Activated CD4-positive, alpha-beta T cell treated with anti-CD3 and anti-CD28 coated beads for 36 hours (primary cell): ENCODE results near the gene GLYATL2. TPM values are rescaled to one million over a fixed set of nuclear protein-coding genes. Genes with fewer than 3 reads are reported as not detected.

Experiments
- ATAC-seq: fragments of 200-7000 bp; cut with Tn5 transposase; one replicate; pipeline ENCODE4 v1.10.0; 2021; ENCODE audit warnings: mild to moderate bottlenecking, moderate library complexity
- CTCF ChIA-PET: fragments of 350-600 bp; sonication (Branson Sonifier 250); formaldehyde crosslinking; loops from one replicate; lab custom pipeline; 2021; ENCODE audit warnings: antibody characterized with exemption; lab: Charles Lee
- POLR2A ChIA-PET: fragments of 350-600 bp; sonication (Branson Sonifier 250); formaldehyde crosslinking; loops from one replicate; lab custom pipeline; 2021; ENCODE audit warnings: antibody characterized with exemption, inconsistent platforms; lab: Charles Lee
- DNase-seq: peaks from one replicate; pipeline ENCODE4 v3.0.0-alpha.2; 2020
- H3K27ac Mint-ChIP-seq: one replicate; pipeline ENCODE4 v1.8.0; 2021; ENCODE audit warnings: mixed read lengths
- H3K27me3 Mint-ChIP-seq: one replicate; pipeline ENCODE4 v1.8.0; 2021; ENCODE audit warnings: mixed read lengths
- H3K36me3 Mint-ChIP-seq: one replicate; pipeline ENCODE4 v1.8.0; 2021; ENCODE audit warnings: low read depth, mixed read lengths
- H3K4me1 Mint-ChIP-seq: one replicate; pipeline ENCODE4 v1.8.0; 2021; ENCODE audit warnings: mixed read lengths
- H3K4me3 Mint-ChIP-seq: one replicate; pipeline ENCODE4 v1.8.0; 2021; ENCODE audit warnings: mild to moderate bottlenecking, moderate library complexity, mixed read lengths
- H3K9me3 Mint-ChIP-seq: one replicate; pipeline ENCODE4 v1.8.0; 2021; ENCODE audit warnings: low read depth, mixed read lengths
- intact Hi-C, 2 experiments: fragments of 100-400 bp; cut with DNase I in 1 of 2; cut with micrococcal nuclease in 1 of 2; formaldehyde crosslinking; loops; one replicate each; pipeline versions ENCODE4 v1.14.2 to v1.15.1; 2022 to 2024; cut with DNase I, micrococcal nuclease
- total RNA-seq, 2 experiments: library from RNA; stranded (reverse); gene quantifications; one replicate each; pipeline ENCODE4 v1.2.3, GENCODE V29; 2021

GLYATL2 gene
- total RNA-seq, 2 experiments from 2014 or later, result not detected

DNA sequence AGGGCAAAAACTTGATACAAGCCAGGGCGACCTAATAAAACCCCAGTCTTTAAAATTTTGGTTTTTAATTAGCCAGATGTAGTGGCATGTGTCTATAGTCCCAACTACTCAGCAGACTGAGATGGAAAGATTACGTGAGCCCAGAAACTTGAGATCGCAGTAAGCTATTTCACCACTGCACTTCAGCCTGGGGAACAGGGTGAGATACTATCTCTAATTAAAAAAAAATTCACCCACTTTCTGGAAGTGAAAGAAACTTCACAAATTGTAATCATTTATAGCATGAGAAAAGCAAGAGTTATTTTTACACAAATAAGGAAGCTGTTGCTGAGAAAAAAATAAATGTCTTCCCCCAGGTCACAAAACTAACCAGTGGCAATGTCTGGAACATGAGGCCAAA lies 882 bp upstream of the GLYATL2 start:
- ChIA-PET CTCF (interaction anchor here (0.7 kb wide), 1 partner anchor 13 kb away, joined by 3 read pairs; no protein-coding TSS in a partner anchor), POLR2A (no interaction called here)
- Mint-ChIP-seq H3K9me3 (no peaks in the 10 kb centered on the region), H3K27ac (no peak overlapping the region), H3K4me1 (no peaks in the 10 kb centered on the region), H3K4me3 (no peak overlapping the region), H3K36me3 (no peaks in the 10 kb centered on the region), H3K27me3 (peaks cover 16% of the 10 kb centered on the region)
- intact Hi-C loops, result no loop called here
- ATAC-seq (no peak), DNase-seq (no peak)

DNA sequence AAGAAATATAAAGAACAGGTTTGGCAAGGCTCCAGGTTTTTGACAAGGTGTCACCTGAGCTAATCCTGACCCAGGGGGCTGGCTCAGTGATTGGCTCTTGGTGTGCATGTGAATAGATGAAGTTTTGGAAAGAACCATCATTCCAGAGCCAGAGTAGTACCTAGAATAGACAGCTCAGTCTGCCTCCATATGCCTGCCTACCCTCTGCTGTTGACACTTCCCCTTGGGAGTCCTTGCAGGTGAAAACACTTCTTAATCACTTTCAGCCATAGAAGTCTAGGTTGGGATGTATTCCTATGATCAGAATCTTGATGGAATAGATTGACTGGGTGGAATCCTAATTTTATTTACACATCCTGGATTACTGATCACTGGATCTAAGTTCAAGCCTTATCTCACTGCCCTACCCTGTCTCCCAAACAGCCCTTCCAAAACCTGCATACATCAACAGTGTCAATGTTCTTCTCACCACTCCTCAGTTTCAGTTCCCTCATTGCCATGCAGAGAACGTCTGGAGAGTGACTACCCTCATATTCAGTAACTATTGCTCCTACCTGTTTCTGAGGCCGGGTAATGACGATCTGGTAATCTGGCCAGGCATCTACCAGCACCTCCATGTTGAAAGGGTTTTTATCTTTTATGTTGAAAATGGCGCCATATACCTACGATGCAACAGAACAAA lies 6.7 kb downstream of the GLYATL2 start:
- CTCF ChIA-PET, result interaction anchor here (0.6 kb wide), 1 partner anchor 144 kb away, joined by 3 read pairs; no protein-coding TSS in a partner anchor

DNA sequence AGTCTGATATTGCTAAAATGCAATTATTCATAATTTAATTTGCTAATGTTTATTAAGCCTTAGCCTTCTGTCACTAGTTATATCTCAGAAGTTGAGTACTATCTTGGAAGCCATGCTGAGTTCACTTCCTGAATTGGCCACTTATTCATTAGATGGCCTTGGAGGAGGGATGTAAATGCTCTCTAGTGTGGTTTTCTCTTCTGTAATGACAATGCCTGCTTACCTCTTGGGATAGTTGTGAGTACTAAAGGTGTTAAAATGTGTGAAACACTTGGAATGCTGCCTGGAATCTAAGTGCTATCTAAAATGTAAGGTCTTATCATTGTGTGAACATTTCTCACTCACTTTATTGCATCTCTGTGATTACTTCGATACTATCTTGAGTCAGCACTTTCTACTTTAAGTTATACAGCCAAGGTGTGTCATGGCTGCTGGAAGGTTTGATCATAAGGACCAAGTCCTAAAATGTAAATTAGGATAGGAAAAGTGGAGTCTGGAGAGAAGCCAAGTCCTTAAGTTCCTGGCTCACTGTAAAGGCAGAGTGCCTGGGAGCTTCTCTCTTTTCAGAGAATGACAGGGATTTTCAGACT lies 12.4 kb downstream of the GLYATL2 start:
- no peaks in the 10 kb centered on the region for H3K4me1 Mint-ChIP-seq
- DNase-seq, result no peak
- intact Hi-C loops, result no loop called here
- H3K9me3 Mint-ChIP-seq, result no peaks in the 10 kb centered on the region
- no peak overlapping the region for H3K27ac Mint-ChIP-seq
- POLR2A ChIA-PET, result no interaction called here
- ATAC-seq, result no peak
- no peaks in the 10 kb centered on the region for H3K36me3 Mint-ChIP-seq
- H3K4me3 Mint-ChIP-seq, result no peak overlapping the region
- H3K27me3 Mint-ChIP-seq, result peaks cover 17% of the 10 kb centered on the region
- CTCF ChIA-PET, result no interaction called here

More for the DNA sequence above, 6.7 kb downstream of the GLYATL2 start:
- Mint-ChIP-seq H3K4me3 (no peak overlapping the region), H3K27ac (no peak overlapping the region), H3K36me3 (no peaks in the 10 kb centered on the region), H3K4me1 (no peaks in the 10 kb centered on the region), H3K9me3 (no peaks in the 10 kb centered on the region), H3K27me3 (peaks cover 19% of the 10 kb centered on the region)
- ATAC-seq (no peak), DNase-seq (no peak)
- POLR2A ChIA-PET, result no interaction called here
- intact Hi-C loops, result no loop called here

DNA sequence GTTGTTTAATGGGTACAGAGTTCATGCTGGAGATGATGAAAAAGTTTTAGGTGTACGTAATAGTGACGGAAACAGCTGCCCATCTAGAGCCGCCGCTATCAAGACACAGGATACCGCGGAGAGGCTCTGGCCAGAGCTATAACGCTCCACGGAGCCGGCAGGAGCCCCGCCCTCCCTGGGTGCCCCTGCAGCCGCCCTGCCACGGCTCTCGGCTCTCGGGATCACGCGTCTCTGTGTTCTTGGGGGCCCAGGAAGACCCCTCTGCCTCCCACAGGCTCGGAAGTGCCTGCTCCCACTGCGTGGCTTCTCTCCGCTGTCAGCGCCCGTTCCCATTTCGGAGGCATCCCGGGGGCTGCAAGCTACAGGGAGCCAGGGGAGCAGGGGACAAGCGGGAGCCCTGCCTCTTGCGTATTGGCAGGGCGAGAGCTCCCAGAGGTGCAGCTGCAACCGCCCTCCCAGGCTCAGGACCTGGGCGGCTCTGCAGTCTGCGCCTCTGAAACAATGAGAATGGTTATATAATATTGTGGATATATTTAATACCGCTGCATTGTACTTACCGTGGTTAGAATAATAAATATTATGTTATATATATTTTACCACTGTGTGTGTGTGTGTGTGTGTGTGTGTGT lies 13.7 kb downstream of the GLYATL2 start:
- Mint-ChIP-seq H3K27ac (no peak overlapping the region), H3K27me3 (peaks cover 17% of the 10 kb centered on the region), H3K4me3 (no peak overlapping the region), H3K4me1 (no peaks in the 10 kb centered on the region), H3K9me3 (no peaks in the 10 kb centered on the region), H3K36me3 (no peaks in the 10 kb centered on the region)
- ChIA-PET POLR2A (no interaction called here), CTCF (interaction anchor here (0.8 kb wide), 1 partner anchor 16 kb away, joined by 3 read pairs; no protein-coding TSS in a partner anchor)
- no peak for DNase-seq
- ATAC-seq, result no peak
- intact Hi-C loops, result no loop called here

DNA sequence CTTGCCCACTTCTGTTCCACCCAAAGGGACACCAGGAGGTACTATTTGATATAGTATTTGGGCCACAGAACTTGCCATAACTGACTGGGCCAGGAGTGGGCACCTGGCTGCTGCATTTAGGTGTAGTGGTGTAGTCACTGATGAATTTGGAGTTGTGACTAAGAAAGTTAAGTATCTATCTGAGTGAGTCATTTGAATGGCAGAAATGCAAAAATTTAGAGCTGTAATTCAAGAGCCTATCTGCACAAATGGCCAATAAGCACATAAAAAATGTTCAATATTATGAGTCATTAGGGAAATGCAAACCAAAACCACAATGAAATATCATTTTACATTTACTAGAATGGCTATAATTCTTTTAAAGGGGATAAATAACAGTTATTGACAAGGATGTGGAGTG lies 14.7 kb downstream of the GLYATL2 start:
- ChIA-PET POLR2A (interaction anchor here (0.5 kb wide), 1 partner anchor 13 kb away, joined by 3 read pairs; no protein-coding TSS in a partner anchor), CTCF (interaction anchor here (0.6 to 1.2 kb wide), 2 partner anchors 56 to 1262 kb away, joined by 3 read pairs; partner anchors contain the start of gene UBE2L6)
- Mint-ChIP-seq H3K27ac (no peak overlapping the region), H3K27me3 (peaks cover 18% of the 10 kb centered on the region), H3K36me3 (no peaks in the 10 kb centered on the region), H3K4me3 (no peak overlapping the region), H3K9me3 (no peaks in the 10 kb centered on the region), H3K4me1 (no peaks in the 10 kb centered on the region)
- intact Hi-C loops, result no loop called here
- no peak for DNase-seq
- peak; percentile 64 for ATAC-seq

DNA sequence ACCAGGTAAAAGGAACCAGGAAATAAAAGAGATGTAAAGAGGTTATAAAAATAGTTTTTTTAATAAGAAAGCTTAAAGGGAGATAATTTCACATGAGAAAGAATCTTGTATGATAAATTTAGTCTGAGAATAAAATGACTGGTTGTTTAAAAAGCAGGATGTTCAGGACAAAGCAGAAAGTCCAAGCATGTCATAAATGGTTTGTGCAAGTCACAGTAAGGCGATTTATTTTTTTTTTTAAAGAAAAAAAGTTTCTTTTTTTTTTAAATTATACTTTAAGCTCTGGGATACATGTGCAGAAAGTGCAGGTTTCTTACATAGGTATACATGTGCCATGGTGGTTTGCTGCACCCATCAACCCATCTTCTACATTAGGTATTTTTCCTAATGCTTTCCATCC lies 30.8 kb downstream of the GLYATL2 start:
- H3K36me3 Mint-ChIP-seq, result peaks cover 5% of the 10 kb centered on the region

DNA sequence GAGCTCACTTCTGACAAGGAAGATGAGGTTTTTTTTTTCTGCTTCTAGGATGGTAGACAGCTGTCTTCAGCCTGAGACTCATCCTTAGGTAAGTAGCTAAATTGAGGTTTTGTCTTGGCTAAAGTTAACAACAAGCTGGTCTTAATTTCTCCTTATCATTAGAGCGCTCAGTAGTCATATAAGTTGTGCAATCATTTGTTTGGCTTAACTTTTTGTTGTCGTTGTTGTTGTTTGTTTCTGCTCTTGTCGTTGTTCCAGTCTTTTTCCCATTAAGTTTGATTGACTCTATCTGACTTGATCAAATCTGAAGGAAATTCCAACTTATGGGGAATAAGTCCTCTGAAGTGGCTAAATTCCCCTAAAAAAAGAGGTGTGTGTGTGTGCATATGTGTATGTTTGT lies 33.0 kb downstream of the GLYATL2 start:
- Mint-ChIP-seq H3K4me1 (no peaks in the 10 kb centered on the region), H3K4me3 (no peak overlapping the region), H3K9me3 (peaks cover 9% of the 10 kb centered on the region), H3K36me3 (peaks cover 5% of the 10 kb centered on the region), H3K27ac (no peak overlapping the region), H3K27me3 (peaks cover 16% of the 10 kb centered on the region)
- ATAC-seq (no peak), DNase-seq (no peak)
- CTCF ChIA-PET, result no interaction called here
- intact Hi-C loops, result no loop called here
- POLR2A ChIA-PET, result no interaction called here

More for the DNA sequence above, 30.8 kb downstream of the GLYATL2 start:
- no peaks in the 10 kb centered on the region for H3K4me1 Mint-ChIP-seq
- H3K27me3 Mint-ChIP-seq, result peaks cover 20% of the 10 kb centered on the region
- ChIA-PET CTCF (interaction anchor here (1.8 kb wide), 1 partner anchor 26 kb away, joined by 3 read pairs; no protein-coding TSS in a partner anchor), POLR2A (no interaction called here)
- intact Hi-C loops, result no loop called here
- no peak overlapping the region for H3K4me3 Mint-ChIP-seq
- H3K27ac Mint-ChIP-seq, result no peak overlapping the region
- ATAC-seq (no peak), DNase-seq (no peak)
- peaks cover 11% of the 10 kb centered on the region for H3K9me3 Mint-ChIP-seq

DNA sequence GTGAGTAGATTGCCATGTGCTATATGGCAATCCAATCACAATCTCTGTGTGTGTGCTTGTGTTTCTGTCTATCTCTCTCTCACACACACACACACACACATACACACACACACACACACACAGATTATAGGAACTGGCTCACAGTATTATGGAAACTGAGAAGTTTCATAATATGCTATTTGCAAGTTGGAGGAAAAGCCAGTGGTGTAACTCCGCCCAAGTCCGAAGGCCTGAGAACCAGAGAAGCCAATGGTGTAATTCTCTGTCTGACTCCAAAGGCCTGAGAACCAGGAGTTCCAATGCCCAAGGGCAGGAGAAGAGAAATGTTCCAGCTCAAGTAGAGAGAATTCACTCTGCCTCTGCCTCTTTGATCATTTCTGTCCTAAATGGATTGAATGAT lies 37.2 kb downstream of the GLYATL2 start:
- DNase-seq (no peak), ATAC-seq (no peak)
- Mint-ChIP-seq H3K27me3 (peaks cover 14% of the 10 kb centered on the region), H3K4me3 (no peak overlapping the region), H3K36me3 (no peaks in the 10 kb centered on the region), H3K4me1 (no peaks in the 10 kb centered on the region), H3K9me3 (peaks cover under 1% of the 10 kb centered on the region), H3K27ac (no peak overlapping the region)
- intact Hi-C loops, result no loop called here
- POLR2A ChIA-PET, result no interaction called here
- CTCF ChIA-PET, result interaction anchor here (0.6 kb wide), 1 partner anchor 59 kb away, joined by 3 read pairs; no protein-coding TSS in a partner anchor

DNA sequence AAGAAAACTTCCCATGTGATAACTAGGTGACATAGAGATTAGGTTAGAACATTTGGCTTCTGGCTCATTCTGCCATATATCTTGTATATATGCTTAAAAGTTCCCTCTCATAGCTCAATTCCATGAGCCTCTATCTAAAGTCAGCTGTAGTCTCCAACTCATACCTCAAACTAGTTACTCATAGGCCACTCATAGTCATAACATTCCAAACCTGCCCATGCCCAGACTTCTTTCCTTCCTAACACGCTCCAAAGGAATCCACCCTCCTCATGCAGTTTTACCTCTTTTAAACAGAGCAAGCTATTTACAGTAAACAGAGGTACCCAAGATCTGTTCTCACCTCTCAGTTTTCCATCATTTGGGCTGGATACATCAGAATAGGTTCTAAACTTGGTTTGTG lies 39.4 kb downstream of the GLYATL2 start:
- no peak for DNase-seq
- intact Hi-C loops, result no loop called here
- peaks cover 5% of the 10 kb centered on the region for H3K9me3 Mint-ChIP-seq
- H3K4me1 Mint-ChIP-seq, result no peaks in the 10 kb centered on the region
- peaks cover 14% of the 10 kb centered on the region for H3K27me3 Mint-ChIP-seq
- ATAC-seq, result no peak
- H3K27ac Mint-ChIP-seq, result no peak overlapping the region
- H3K36me3 Mint-ChIP-seq, result no peaks in the 10 kb centered on the region
- ChIA-PET CTCF (no interaction called here), POLR2A (no interaction called here)
- no peak overlapping the region for H3K4me3 Mint-ChIP-seq

DNA sequence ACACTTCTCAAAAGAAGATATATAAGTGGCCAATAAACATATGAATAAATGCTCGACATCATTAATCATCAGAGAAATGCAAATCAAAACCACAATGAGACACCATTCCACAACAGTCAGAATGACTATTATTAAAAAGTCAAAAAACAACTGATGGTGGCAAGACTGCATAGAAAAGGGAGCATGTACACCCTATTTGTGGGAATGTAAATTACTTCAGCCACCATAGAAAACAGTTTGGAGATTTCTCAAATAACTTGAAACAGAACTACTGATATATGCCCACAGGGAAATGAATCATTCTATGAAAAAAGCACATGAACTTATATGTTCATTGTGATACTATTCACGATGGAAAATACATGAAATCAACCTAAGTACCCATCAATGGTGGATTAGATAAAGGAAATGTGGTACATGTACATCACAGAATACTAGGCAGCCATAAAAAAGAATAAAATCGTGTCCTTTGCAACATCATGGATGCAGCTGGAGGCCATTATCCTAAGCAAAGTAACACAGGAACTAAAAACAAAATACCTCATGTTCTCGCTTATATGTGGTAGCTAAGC lies 42.4 kb downstream of the GLYATL2 start:
- DNase-seq (no peak), ATAC-seq (peak; percentile 60)
- Mint-ChIP-seq H3K36me3 (no peaks in the 10 kb centered on the region), H3K4me3 (no peak overlapping the region), H3K27ac (no peak overlapping the region), H3K9me3 (peaks cover 5% of the 10 kb centered on the region), H3K27me3 (peaks cover 13% of the 10 kb centered on the region), H3K4me1 (no peaks in the 10 kb centered on the region)
- POLR2A ChIA-PET, result no interaction called here
- intact Hi-C loops, result no loop called here
- CTCF ChIA-PET, result no interaction called here

DNA sequence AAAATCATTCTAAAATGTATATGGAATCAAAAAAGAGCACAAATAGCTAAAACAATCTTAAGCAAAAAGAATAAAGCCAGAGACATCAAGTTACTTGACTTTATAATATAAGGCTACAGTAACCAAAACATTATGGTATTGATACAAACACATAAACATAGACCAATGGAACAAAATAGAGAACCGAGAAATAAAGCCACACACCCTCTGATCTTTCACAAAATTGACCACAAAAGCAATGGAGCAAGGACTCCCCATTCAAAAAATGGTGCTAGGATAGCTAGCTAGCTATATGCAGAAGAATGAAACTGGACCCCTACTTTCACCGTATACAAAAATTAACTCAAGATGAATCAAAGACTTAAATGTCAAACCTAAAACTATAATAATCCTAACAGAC lies 43.2 kb downstream of the GLYATL2 start:
- H3K27me3 Mint-ChIP-seq, result peaks cover 15% of the 10 kb centered on the region

More for the DNA sequence above, 43.2 kb downstream of the GLYATL2 start:
- Mint-ChIP-seq H3K27ac (no peak overlapping the region), H3K9me3 (peaks cover 5% of the 10 kb centered on the region), H3K36me3 (no peaks in the 10 kb centered on the region), H3K4me1 (no peaks in the 10 kb centered on the region), H3K4me3 (no peak overlapping the region)
- DNase-seq, result no peak
- ATAC-seq, result no peak
- CTCF ChIA-PET, result interaction anchor here (1.2 kb wide), 1 partner anchor 13 kb away, joined by 4 read pairs; no protein-coding TSS in a partner anchor
- intact Hi-C loops, result no loop called here
- POLR2A ChIA-PET, result no interaction called here
